GM21360 (cell line): ENCODE measurements around the gene LDLRAD4.
A peak's percentile ranks its signal among the peaks of the same experiment; 100 is the strongest.

Experiments
- ATAC-seq: cut with Tn5 transposase; IDR thresholded peaks from one replicate; pipeline ENCODE4 v1.9.1; 2021; ENCODE audit warnings: mild to moderate bottlenecking, moderate library complexity; ENCODE audit not compliant: unreplicated experiment

LDLRAD4 gene

DNA sequence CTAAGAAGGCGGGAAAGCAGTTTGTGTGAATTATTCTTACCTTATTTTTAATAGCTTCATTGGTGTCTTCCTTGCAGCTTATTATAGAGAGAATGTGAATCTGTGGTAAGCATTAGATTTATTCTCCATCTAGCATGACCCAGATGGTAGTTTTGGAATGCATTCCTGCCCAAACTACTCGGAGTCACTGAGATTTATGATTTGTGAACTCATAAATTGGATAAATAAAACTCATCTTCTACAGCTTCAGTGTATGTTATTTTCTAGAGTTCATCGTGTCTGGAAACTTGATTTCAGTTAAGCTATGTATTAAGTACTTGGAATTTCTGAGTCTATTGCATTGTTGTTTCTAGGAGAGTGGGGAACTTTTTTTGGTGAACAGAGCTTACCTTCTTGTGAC is 337.3 kb downstream of the LDLRAD4 start:
- ATAC-seq, result no peak

DNA sequence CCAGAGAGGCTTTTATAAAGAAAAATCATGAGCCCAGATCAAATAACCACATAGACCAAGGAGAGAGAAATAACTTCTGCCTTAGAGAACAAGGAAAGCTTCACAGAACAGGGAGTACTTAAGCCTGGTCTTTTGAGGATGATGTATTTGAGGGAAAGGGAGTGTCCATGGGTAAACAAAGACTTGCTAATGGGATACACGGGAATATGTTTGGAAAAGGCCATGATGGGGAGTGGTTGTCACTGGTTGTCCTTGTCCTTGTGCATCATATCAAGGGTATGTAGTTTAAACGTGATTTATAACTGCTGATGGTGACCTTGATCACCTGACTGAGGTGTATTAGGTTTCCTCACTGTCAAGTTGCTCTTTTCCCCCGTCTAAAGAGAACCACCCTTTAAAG is 337.9 kb downstream of the LDLRAD4 start:
- no peak for ATAC-seq

DNA sequence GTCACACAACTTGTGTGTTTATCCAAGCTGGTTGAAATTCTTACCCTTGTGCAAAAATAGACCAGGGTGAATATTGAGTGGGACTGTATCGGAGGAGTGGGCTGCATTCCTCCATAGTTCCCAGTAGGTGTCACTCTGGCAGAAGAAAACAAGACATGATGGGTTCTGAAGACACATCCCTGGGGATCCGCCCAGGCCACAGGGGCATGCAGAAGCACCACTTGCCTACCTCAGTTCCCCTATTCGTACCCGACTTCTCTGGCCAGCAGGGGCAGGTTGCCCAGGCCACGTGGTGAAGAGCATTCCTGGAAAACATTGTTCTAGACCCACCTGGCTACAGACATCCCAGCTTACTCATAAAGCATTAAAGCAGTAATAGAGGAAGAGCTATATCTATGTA is 339.6 kb downstream of the LDLRAD4 start:
- ATAC-seq, result peak; percentile 48

DNA sequence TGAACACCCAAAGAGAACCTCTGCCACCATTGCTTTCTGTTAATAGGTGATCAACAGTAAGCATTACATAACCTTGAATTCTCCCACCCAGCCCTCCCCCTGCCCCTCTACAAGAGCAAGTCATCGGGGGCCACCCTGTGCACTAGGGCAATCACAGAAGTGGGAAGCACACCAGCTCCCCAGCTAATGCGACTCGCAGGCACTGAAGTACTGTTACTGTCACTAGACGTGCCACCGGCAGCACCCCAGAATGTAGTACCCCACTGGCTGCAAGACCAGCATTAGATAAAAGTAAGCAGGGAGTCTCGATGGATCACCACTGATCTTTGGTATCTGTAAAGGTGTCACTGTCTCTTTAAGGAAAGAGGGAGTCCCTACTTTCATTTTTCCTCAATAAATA is 340.2 kb downstream of the LDLRAD4 start:
- no peak for ATAC-seq

DNA sequence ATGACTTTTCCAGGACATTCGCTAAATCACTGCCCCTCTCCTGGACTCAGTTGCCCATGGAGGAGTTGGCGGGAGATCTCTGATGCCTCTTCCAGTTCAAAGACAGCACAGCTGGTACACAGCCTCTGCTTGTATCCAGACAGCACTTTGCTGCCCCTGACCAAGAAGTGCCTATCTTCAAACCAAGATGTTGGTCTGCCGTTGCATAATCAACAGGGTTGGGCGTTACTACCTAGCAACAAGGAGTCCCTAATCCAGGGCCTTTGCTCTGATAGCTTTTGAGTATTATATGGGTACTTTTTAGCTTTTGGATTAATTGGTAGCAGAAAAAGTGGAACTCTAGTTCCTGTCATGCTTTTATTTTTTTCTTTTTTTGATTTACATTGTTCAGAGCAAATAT is 341.2 kb downstream of the LDLRAD4 start:
- ATAC-seq, result no peak

DNA sequence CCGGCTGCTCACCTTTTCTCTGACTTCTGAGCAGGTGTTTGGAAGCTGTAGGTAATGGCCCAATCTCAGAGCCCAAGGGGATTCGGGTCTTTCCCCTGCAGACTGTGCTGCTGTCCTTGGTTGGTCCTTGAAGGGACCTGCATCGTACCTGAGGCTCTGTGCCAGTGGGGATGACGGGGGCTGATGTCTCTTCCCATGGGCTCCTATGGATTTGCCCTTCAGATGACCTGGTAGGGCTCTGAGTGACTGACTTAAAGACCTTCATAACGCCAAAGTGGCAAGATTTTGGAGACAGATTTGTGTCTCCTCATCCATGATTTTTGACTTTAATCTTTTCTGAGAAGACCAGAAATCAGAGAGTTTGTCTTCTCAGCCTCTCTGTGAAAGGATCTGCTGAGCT is 341.7 kb downstream of the LDLRAD4 start:
- no peak for ATAC-seq

DNA sequence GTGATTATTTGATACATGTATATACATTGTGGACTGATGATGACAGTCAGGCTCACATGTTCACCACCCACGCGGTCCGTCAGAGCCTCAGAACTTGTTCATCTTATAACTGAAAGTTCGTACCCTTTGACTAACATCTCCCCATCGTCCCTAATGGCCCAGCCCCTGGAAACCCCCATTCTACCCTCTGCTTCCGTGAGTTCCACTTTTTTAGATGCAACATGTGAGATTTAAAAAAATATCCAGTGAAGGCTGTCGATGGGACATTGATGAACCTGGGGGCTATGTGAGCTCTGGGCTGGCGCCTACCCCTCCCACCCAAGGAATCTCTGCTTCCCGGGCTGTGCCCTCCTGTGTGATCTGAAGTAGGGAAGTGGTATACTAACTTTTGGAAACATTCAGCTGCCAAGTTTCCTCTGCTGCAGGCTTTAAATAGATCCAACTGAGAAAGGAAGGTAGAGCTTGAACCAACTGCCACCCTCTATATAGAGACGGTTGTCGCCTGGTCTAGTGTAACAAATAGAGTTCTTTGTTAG is 344.0 kb downstream of the LDLRAD4 start:
- peak; percentile 54 for ATAC-seq

DNA sequence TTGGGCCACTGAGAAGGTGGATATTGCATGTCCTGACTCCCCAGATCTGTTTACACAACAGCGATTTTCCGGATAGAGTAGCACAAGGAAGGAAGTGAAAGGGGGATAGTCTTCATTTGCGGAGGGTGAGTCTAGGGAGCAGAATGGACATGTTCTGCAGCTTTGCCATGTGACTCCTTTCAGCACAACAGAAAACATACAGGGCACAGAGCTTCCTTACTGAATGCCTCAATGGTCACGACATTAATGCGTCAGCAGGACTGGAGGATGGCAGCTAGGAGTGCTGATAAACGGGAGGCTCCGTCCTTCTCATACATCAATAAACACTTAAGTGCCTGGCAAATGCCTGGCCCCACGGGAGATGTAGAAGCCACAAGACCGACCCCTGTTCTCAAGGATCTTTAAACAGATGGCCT is 344.8 kb downstream of the LDLRAD4 start:
- no peak for ATAC-seq

DNA sequence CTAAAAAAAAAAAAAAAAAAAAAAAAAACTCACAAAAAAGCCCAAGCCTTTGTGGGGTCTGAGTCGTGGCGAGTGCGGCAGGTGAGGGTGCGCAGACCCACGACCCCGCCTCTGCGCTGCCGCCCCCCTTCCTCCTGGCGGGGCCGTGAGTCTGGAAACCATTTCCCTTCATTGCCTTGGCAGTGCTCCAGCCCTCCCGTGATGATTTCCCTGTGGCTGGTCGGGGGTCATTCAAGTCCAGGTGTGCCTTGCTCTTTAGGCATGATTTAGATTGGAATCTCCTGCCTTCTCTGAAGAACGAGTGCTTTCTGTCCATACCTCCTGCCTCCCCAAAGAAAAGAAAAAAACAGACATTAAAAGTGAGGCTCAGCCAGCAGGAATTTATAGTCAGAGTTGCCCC is 346.0 kb downstream of the LDLRAD4 start:
- no peak for ATAC-seq

DNA sequence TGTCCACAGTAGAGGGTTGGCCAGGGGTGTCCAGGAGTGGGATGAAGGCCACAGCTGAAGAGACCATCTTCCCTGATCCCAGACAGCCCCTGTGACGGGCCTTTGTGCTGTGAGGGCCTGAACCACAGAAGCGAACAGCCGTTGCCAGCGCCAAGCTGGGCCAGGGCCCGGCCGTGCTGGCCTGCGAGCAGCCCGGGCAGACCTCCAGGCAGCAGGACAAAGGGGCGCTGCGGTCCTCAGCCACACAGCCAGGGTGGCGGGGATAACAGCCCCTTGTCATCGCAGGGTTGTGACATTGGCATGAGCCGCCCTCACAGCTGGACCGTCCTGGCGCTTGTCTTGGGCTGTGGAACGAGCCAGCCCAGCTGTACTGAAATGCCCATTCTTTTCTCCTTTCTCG is 346.7 kb downstream of the LDLRAD4 start:
- ATAC-seq, result no peak

DNA sequence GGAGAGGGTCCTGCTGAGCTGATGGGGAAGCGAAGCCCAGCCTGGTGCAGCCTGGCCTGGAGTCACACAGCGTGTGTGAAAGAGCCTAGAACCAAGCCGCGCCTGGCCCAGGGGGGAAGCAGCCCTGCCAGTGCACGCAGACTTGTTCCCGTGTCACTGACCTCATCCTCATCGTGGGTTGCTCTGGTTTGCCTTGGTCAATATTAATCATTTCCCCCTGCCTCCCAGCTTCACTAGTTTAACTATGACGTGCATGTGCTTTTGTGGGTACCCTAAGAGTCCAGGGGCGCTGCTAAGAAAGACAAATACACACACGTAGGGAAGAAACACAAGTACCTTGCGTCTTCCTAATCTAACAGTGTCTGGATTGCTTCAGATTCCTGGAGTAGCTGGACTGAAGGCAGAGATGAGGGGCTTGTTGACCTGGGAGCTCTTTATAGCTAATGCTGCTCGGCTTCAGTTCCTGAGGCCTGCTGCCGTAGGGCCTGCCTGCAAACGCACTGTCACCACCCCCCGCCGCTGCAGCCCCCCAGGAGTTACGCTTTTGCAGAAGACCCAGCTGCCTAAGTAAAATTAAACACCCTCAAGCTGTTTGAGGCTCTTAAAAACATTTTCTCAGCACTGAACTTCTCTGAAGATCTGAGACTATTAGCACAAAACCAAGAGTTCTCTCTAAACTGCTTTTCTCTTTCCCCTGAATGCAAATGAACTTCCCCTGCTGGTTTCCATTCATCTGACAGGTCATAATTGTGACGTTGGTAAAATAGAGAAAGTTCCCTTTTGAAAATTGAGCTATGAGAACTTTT is 348.6 kb downstream of the LDLRAD4 start:
- peak; percentile 43 for ATAC-seq

DNA sequence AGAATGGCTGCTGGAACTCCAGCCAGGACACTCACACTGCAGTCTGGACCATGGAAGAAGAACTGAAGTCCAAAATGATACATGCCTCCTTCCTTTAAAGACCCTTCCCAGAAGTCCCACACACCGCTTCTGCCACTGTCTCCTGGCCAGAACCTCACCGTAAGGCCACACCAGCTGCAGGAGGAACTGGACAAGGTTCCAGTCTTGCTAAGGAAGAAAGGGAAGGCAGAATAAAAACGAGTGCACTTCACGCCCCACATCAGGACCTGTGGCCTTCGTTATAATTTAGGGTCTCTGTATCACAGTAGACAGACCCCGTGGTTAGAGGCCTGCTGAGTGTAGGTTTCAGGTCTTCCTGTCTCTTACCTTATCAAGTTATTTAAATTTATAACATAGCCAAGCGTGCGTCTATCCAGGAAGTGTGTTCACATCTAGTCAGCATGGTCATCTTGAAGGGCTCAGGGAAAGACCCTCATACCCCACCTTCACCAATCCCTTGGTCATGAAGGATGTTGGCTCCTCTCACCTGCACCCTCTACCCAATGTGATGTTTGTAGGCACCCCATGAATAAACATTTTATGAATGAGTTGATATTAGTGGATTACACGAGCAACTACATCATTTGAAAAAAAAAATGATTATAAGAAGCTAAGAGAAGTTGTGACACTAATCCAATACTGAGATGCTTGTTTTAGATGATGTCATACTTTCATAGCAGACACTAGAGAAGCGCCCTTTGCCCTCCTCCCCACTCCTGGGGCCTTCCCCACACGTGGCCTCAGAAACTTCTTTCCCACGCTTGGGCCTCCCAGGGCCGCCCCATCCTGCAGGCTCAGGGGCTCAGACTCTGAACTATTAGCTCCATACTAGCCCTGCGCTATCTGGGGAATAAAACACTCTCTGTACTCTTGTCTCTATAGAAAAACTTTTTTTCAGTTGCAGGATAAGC is 350.2 kb downstream of the LDLRAD4 start:
- ATAC-seq, result peak; percentile 38

DNA sequence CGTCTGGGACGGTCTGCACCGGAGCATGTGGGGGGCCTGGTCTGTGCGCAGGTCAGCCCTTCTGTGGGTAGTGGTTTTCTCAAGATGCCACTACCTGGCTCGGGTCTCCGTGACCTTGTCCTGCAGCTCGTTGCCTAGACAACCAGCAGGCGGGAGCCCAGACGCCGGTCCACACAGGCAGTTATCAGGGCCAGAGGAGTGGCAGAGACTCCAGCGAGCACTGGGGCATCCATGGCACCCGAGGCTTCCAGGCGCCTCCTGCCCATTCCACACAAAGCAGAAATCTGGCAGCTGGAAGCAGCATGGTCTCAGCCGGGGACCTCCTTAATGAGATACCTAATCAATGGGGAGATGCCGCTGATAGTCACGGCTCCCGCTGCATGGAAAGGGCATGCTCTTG is 351.7 kb downstream of the LDLRAD4 start:
- ATAC-seq, result no peak

DNA sequence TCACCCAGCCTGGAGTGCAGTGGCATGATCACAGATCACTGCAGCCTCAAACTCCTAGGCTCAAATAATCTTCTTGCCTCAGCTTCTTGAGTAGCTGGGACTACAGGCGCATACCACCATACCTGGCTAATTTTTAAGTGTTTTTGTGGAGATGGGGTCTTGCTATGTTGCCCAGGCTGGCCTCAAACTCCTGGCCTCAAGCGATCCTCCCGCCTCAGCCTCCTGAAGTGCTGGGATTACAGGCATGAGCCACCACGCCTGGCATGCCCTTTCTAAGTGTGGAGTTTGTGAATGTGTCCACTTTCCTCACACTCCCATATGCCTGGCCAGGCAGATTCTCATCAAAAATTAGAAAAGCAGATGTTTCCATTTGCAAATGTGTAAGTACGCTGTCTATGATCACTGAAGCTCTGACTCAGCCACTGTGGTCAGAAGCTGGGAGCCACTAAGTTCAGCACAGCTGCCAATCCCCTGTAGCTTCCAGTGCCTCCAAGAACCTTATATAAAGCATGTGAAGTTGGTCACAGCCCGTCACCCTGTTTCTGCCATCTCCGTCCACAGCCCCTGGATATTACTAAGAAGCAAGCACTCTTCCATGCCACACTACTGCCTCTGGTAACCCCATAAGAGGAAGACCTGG is 352.4 kb downstream of the LDLRAD4 start:
- ATAC-seq, result no peak

DNA sequence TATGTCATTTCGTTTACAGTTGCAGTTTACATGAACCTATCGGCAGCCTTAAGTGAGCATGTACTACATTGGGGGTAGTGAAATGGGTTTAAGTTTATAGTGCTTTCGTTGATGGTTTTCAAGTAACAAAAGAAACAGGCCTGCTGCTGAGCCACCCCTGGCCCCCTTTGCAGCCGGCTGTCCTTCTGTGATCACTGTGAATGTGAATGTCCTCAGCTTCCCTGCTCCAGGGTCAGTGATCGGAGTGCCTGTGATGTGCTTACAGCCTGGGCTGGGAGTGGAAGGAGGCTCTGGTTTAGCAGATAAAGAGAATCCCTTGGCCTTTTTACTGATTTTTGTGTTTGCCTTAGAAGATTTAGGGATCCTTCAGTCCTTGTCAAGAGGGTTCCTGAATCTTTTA is 353.6 kb downstream of the LDLRAD4 start:
- ATAC-seq, result no peak

DNA sequence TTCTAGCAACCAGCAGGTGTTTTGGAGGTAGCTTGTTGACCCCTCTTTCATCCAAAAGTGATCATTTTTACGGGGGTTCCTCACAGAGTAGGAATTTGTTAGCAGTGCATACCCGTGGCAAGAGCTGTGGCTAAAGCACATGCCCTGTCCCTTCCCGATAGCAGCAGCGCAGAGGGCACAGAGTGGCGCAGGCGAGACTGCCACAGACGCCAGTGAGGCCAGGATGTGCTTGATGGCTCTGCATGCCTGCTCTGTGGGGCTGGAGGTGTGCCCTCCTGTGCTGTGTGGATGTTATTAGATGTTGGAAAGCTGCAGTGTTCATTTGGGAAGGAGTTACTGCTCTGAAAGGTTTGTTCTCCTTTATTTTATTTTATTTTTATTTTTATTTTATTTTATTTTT is 354.2 kb downstream of the LDLRAD4 start:
- no peak for ATAC-seq

DNA sequence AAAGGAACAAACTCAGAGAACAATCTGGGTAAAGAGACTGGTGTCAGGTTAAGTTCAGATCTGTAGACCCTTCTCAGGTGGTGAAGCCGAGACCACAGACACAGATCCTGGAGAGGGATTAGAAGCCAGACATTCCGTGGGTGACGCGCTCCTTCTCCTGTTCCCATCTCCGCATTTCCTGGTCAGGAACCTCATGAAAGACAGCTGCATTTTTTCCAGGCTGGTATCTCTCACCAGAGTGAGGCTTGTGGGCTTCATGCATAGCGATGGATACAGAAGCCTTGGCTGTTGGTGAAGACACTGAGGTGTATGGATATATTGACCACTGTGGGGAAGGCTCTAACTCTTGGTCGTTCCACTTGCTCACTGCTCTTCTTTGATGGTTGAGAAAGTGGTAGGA is 355.2 kb downstream of the LDLRAD4 start:
- no peak for ATAC-seq

DNA sequence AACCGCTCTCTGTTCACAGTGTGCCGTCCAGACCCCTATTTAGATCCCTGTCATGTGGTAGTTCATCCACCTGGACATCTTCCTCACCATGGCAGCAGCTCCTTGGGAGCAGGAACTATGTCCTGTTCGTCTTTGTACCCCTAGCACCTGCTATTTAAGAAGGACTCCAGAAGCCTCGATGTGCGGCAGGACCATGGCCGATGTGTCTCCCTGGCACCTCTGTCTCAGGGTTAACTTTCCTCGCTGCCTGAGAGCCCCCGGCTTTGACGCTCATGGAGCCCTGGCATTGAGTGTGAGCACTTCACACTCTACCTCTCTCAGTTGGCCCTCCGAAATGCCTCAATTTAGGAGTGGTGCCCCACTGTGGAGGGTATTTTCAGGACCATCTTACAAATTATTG is 355.8 kb downstream of the LDLRAD4 start:
- ATAC-seq, result no peak

DNA sequence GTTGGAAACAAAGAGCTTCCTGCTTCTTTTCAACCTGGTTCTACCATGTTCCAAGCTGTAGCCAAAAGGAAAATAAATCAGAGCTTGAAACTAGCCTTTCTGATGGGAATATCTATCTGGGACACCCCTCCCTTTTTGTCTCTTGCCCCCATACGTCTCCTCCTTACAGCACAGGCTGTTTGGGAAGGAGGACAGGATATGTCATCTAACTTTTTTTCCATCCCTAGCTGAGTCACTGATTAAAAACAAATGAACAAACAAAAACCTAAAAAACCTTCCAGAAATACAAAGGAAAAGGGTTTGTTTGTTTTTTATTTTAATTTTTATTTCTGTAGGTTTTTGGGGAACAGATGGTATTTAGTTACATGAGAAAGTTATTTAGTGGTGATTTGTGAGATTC is 356.2 kb downstream of the LDLRAD4 start:
- no peak for ATAC-seq

DNA sequence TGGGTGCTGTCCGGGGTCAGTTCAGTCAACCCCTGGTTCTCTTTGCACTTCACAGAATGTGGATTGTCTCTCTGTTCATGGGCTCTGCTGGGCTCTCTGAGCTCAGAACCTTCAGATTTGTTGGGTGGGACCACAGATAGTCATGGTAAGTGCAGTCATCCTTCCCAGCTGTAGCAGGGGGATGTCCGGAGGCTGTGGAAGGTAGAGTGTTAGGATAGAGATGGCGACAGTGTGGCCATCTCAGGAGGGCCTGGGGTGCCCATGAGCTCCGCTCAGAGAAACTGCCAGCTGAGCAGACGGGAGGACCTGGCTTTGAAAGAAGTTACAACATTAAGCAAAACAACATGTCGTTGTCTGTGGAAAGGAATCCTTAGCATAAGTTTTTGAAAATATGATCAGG is 358.0 kb downstream of the LDLRAD4 start:
- ATAC-seq, result peak; percentile 11

DNA sequence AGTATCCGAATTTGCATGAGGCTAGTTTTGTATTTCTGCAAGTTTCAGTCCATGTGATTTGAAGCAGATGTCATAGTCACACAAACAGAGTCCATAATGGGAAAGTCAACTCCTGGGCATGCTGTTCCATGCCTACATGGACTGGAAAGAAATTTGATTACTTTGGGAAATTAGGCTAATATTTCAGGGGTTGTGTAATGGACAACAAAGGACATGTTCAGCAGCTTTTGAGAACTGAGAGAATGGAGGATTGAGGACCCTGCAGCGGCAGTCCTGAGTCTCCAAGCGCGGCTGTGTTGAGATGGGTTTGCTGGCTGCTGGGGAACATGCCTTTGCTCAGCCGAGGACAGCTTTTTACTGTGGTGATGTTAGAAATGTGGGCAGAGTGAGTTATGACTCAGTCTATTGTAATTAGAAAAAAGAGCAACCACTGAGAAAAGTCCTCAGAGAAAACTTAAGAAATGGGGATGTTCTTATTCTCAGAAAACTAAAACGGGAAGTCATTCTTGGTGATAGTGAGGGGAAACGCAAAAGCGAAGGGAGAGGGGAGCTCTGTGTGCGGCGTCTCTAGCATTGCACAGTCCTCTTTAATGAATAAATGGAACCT is 358.6 kb downstream of the LDLRAD4 start:
- ATAC-seq, result peak; percentile 85
